Peyer's patch (tissue), 4 donors: ENCODE measurements around the gene CACNA1B.

ENCODE experiments used
- CTCF ChIP-seq, 6 experiments: fragments of 450-650 bp in 4 of 6; fragments of 200-600 bp in 2 of 6; sonication (generic) in 1 of 6; IDR thresholded peaks; one replicate each; pipeline ENCODE4 v1.5.1; 2017 to 2019; ENCODE audit warnings: antibody characterized with exemption in 6 of 6, mild to moderate bottlenecking in 3 of 6, moderate library complexity in 1 of 6
- POLR2A ChIP-seq, 2 donors: fragments of 450-650 bp; IDR thresholded peaks; one replicate each; pipeline ENCODE4 v1.5.1; 2017; ENCODE audit warnings: antibody characterized with exemption in 2 of 2, mild to moderate bottlenecking in 2 of 2, moderate library complexity in 2 of 2

- no peak for TF ChIP-seq CTCF (IDR thresholded peaks at IDR 0.05)
- TF ChIP-seq POLR2A (IDR thresholded peaks at IDR 0.05): no peak
Measured at GRCh38 chr9:138037140-138037539, 159.6 kb downstream of the CACNA1B start.
